HG02642 (cell line): ENCODE data around the gene TMEM222.
A peak's percentile ranks its signal among the peaks of the same experiment; 100 is the strongest.
"Not testable (repeated sequence)": the region's sequence is repeated elsewhere in the genome, so short reads cannot be mapped to it uniquely, and the experiment has no call there.

Experiments
- ATAC-seq: cut with Tn5 transposase; IDR thresholded peaks from one replicate; pipeline ENCODE4 v1.9.1; 2021; ENCODE audit warnings: mild to moderate bottlenecking; ENCODE audit not compliant: unreplicated experiment, poor library complexity

Gene TMEM222, protein sequence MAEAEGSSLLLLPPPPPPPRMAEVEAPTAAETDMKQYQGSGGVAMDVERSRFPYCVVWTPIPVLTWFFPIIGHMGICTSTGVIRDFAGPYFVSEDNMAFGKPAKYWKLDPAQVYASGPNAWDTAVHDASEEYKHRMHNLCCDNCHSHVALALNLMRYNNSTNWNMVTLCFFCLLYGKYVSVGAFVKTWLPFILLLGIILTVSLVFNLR

GRCh38 chr1:27321813-27322568, at the start of gene TMEM222:
Gene TMEM222, plus strand, starts transcription at chr1:27322163. Its CDS starts 35 bp downstream, at chr1:27322198.
- ATAC-seq = peak; percentile 96

DNA sequence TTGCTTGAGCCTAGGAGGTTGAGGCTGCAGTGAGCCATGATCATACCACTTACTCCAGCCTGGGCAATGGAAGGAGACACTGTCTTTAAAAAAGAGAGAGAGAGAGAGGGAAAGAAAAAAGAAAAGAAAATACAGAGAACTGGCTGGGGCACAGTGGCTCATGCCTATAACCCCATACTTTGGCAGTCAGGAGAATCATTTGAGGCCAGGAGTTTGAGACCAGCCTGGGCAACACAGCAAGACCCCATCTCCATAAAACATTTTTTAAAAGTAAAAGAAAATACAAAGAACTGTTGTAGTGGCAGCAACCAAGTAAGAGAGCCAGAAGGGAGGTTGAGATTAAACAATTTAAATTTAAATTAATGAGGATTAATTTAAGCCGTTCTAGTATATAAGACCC, 47.8 kb upstream of the TMEM222 start:
- ATAC-seq = no peak

DNA sequence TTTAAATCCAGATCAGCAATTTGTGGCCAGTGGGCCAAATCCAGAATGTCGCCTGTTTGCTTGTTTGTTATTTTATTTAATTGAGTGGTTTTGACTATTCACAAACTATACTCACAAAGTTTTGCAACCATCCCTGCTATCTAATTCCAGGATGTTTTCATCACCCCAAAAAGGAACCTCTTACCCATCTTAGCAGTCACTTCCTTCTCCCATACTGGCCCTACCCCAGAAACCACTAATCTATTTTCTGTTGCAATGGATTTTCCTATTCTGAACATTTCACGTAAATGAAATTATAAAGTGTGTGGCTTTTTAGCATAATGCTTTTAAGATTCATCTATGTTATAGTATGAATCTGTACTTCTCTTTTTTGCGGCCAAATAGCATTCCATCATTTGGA, 46.3 kb upstream of the TMEM222 start:
- no peak for ATAC-seq

DNA sequence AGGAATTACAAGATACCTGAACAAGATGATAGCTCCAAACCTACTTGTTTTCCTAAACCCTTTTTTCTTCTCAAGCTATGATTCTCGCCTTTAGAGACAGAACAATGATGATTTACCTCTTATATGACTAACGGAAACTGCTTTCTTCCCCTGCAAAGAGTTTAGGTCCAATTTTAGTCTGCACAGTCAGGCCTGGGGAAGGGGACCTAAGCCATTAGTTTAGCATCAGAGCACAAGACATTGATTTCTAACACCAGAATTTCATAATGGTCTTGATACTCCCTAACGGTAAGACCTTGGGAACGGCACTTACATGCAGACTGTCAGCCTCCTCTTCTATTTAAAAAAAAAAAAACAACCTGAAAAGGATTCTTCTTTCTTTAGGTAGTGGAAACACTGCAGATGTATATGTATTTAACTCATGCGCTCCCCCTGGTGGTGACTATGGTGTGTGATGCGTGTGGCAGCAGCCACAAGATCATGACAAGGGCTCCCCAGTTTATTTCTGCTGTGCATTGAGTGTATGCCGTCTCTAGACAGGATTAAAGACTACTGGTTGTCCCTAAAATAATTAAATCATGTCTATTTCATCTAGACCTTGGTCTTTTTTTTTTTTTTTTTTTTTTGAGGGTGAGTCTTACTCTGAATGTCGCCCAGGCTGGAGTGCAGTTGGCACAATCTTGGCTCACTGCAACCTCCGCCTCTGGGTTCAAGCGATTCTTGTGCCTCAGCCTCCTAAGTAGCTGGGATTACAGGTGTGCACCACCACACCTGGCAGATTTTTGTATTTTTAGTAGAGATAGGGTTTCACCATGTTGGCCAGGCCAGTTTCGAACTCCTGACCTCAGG, 37.3 kb upstream of the TMEM222 start:
- peak; percentile 54 for ATAC-seq

- no peak for ATAC-seq
These were observed 36.7 kb upstream of the TMEM222 start for GRCh38 chr1:27285274-27285660.

GRCh38 chr1:27285821-27286220, 36.1 kb upstream of the TMEM222 start:
- ATAC-seq = not testable (repeated sequence)

GRCh38 chr1:27289125-27289524, 32.8 kb upstream of the TMEM222 start:
- not testable (repeated sequence) for ATAC-seq

GRCh38 chr1:27290581-27290980, 31.4 kb upstream of the TMEM222 start:
- ATAC-seq = no peak

- ATAC-seq = no peak
These were observed 29.9 kb upstream of the TMEM222 start for GRCh38 chr1:27292106-27292505.

GRCh38 chr1:27293915-27294314, 28.0 kb upstream of the TMEM222 start:
- no peak for ATAC-seq

GRCh38 chr1:27296773-27297291, 25.1 kb upstream of the TMEM222 start:
- ATAC-seq = no peak

DNA sequence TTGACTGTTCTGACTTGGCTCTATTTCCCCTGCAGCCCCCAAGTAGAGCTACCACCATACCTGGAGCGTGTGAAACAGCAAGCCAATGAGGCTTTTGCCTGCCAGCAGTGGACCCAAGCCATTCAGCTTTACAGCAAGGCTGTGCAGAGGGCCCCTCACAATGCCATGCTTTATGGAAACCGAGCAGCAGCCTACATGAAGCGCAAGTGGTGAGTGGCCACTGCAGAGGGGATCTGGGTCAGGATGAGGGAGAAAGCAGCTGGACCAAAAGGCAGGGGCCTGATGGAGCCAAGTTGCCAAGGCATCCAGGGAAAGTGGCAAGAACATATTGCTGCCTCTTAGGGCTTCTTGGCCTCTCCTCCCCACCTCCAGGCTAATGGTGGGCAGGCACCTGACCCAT, 24.1 kb upstream of the TMEM222 start:
- ATAC-seq = no peak

DNA sequence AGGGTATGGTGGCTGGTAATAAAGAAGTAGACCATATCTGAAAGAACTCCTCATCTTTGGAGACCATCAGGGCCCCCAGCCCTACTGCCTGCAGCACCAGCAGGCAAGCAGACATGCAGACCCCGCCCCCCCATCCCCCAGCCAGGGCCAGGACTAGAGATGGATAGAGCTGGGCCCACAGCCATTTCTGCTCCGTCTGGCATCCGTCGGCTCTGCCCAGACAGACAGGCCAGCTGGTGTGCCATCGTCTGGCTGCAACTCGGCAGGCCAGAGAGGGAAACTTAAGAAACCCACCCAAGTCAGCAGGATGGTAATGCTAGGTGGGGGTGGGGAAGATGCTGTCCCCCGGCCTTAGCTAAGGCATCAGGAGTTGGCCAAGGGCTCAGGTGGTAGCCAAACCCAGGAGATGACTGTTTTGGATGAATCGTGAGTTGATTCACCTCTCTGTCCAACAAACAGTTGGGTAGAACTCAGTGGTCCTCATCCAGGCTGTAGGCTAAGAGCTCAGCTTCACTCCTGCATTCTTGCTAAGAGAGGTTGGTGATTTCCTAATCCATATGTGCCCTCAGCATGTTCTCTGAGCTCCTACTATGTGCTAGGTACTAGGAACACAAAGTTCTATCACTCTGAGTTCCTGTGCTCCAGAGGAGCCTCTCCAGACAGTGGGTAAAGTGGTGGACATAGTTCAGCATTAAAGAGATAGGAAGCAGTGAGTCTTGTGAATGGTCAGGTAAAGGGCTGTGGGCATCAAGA, 23.2 kb upstream of the TMEM222 start:
- ATAC-seq = no peak

- ATAC-seq = no peak
These were observed 22.3 kb upstream of the TMEM222 start for GRCh38 chr1:27299385-27300271.

DNA sequence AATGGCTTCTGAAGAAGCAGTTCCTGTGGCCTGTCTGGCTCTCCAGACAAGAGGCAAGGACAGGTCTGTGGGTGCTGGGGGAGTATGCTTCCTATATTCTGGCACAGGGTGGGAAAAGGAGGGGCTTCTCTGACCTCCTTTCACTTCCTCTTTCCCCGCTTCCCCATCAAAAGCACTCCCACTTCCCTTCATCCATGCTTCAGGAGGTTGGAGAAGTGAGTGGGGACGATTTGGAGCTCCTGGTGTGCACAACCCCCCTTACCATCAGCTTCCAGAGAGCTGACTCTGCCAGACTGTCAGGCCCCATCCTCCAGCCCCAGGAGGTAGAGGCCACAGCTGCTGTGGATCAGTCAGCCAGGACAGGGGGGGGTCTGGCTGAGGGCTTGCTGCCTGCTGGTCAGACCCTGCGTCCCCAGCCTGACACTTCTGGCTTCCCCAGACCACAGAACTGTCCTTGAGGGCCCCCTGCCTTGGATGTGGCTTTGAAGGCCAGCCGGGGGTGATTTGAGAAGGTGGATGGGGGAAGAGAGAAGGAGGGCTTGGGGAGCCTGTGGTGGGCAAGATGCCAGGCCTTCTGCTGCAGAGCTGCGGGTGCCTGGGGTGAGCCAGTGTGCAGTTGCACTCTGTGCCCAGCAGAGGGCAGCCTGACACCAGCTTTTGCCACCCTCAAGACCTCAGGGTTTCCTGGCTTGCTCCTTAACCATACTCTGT, 21.5 kb upstream of the TMEM222 start:
- peak; percentile 67 for ATAC-seq

DNA sequence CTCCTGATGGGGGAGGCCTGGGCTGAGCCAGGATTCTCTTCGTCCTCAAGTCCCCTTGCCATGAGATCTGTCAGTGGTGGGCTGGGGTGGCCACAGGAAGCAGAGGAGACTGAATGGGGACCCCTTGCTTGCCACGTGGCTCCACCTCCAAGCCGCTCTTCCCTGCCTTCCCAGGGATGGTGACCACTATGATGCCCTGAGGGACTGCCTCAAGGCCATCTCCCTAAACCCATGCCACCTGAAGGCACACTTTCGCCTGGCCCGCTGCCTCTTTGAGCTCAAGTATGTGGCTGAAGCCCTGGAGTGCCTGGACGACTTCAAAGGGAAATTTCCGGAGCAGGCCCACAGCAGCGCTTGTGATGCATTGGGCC, 20.9 kb upstream of the TMEM222 start:
- no peak for ATAC-seq

DNA sequence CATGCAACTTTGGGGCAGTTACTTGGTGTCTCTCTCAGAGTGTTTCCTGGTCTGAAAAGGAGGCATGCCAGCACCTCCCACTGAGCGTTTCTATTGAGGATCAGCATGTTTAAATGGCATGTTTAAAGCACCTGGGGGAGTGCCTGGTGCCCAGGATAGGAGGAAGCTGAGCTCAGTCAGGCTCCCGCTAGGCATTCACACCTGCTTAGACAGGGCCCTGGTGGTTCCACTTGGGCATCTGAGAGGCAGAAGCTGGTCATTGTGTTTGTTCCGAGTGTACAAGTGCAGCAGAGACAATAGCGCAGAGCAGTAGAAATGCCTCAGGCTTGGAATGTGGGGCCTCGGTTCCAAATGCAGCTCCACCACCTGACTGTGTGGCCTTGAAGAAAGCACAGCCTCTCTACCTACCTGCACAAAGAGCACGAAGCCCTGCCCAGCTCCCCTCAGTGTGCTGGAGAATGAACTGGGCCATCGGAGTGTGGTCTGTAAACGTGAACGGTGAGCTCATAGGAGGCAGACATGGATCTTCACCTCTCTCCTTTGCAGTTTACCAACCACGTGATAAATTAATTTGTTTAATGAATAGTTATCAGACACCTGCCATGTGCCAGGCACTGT, 20.3 kb upstream of the TMEM222 start:
- ATAC-seq = no peak

GRCh38 chr1:27302612-27303011, 19.4 kb upstream of the TMEM222 start:
- no peak for ATAC-seq
